NCI-H226 (cell line): ENCODE measurements around the gene TIAM2.
"Not testable (repeated sequence)": the region's sequence is repeated elsewhere in the genome, so short reads cannot be mapped to it uniquely, and the experiment has no call there.

Experiments
- DNase-seq: peaks from one replicate; pipeline ENCODE4 v3.0.0-alpha.2; 2015

Gene TIAM2

DNA sequence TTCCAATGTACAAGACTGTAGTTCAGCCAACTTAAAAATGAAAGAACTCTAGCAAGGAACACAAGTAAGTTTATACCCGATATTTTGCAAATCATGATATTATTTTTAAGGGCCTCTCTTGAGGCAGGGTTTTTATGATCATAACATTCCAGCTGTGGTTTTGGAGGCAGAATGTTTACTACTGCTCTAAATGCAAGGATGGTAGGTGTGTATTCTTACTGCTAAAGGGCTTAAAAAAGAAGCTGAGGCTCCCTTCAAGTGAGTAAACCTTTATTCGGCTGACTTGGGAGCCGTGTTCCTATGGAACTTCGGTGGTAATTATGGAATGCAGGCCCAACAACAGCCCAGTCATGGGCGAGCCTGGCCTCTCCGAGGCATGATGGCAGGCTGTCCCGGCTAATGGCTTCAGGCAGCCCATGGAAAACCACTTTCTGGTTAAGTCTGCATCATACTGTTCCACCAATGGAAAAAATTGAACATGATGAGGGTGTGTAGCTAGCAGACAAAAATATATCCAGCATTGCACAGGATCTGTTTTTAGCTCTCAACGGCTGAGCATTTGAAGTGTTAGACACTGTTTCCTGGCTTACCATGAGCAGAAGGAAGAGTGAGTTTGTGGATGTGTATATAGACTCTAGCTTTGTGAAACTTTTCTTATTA is 111.5 kb downstream of the TIAM2 start:
- DNase-seq, result no peak

- no peak for DNase-seq
Observed at GRCh38 chr6:155107432-155108069, 112.4 kb downstream of the TIAM2 start.

GRCh38 chr6:155108070-155108820 is 113.1 kb downstream of the TIAM2 start:
- DNase-seq, result no peak

- no peak for DNase-seq
Observed at GRCh38 chr6:155110721-155111120, 115.6 kb downstream of the TIAM2 start.

- DNase-seq, result no peak
Observed at GRCh38 chr6:155112757-155113156, 117.6 kb downstream of the TIAM2 start.

- no peak for DNase-seq
Observed at GRCh38 chr6:155115893-155116570, 120.9 kb downstream of the TIAM2 start.

DNA sequence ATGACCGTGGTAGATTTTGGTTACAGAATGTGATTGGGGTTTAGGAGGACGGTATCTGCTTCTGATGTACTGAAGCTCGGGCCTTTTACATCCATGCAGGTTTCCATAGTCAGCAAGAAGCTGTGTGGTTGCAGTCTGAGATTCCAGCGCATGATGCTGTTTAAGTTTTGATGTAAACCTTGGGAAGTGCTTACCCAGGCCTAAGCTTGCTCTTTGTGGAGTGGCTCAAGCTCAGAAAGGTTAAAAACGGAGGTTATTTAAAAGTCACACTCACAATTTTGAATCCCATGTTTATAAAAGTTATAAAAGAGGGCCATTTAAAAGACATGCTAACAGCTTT is 121.4 kb downstream of the TIAM2 start:
- no peak for DNase-seq

DNA sequence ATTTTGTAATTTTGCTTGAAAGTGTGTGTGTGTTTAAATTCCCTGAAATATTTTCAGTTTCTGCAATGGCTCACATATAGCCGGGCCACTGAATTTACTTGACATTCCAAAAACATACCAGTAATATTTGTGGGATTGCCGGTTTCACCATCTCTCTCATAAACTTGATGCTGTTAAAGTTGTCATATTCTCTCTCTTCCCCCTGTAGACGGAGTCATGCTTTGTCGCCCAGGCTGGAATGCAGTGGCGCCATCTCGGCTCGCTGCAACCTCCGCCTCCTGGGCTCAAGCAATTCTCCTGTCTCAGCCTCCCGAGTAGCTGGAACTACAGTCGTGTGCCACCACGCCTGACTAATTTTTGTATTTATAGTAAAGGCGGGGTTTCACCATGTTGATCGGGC is 122.1 kb downstream of the TIAM2 start:
- DNase-seq, result peak; percentile 79

DNA sequence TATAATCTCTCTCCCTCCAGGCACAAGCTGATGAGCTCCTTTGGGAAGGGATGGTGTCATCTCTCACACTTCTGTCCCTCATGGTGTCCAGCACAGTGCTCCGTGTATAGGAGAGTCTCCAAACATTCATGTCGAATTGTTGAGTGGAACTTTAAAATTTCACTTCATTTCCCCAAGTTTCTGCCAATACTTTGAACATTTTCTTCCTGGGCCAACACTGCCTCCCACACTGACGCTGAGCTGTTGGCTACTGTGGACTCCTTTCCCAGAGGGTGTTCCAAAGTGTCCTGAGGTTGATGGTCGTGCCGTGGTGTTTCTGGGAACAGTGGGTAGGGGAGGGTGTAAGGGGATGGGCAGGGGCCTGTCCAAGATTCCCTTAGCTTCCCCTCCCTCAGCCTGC is 122.7 kb downstream of the TIAM2 start:
- no peak for DNase-seq

DNA sequence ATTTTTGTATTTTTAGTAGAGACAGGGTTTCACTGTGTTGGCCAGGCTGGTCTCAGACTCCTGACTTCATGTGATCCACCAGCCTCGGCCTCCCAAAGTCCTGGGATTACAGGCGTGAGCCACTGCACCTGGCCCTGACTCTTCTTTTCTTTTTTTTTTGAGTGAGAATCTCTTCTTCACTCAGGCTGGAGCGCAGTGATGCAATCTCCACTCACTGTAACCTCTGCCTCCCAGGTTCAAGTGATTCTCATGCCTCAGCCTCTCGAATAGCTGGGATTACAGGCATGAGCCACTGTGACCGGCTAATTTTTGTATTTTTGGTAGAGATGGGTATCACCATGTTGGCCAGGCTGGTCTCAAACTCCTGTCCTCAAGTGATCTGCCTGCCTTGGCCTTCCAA is 124.1 kb downstream of the TIAM2 start:
- DNase-seq, result not testable (repeated sequence)

DNA sequence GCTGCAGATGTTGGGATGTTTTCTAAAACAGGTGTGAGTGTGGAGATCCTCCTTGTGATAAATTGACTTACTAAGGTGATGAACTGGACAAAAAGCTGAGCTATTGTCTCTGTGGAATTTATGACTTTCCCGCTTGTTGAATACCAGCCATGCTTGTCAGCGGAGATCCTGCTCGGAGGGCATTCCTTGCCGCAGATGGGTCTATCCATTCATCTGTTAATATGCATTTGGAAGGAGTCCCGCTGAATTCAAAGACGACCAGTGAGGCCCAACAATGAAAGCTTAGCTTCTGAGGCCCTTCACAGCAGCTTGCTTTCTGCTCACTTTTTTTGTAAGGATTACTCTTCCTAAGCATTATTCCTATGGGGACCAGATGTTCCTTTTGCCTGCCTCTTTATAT is 124.9 kb downstream of the TIAM2 start:
- DNase-seq, result no peak

- DNase-seq, result no peak
Observed at GRCh38 chr6:155121294-155121693, 126.2 kb downstream of the TIAM2 start.

DNA sequence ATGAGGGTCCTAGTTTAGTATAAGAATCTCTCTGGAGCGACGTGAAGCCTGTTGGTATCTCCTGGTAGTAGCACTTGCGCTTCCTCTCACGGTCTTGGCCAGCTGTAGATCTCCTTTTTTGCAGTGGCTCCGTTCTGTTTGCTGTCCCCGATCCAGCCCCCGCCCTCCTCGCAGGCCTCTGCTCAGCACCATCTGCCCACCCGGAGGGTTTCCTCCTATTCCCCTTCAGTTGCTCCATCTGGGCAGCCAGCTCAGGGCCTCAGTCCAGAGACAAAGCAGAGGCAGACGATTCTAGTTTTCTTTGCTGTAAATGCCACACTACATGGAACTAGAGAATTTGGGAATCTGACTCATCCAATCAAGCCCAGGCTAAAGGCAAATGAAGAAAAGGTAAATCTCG is 126.6 kb downstream of the TIAM2 start:
- DNase-seq, result no peak

DNA sequence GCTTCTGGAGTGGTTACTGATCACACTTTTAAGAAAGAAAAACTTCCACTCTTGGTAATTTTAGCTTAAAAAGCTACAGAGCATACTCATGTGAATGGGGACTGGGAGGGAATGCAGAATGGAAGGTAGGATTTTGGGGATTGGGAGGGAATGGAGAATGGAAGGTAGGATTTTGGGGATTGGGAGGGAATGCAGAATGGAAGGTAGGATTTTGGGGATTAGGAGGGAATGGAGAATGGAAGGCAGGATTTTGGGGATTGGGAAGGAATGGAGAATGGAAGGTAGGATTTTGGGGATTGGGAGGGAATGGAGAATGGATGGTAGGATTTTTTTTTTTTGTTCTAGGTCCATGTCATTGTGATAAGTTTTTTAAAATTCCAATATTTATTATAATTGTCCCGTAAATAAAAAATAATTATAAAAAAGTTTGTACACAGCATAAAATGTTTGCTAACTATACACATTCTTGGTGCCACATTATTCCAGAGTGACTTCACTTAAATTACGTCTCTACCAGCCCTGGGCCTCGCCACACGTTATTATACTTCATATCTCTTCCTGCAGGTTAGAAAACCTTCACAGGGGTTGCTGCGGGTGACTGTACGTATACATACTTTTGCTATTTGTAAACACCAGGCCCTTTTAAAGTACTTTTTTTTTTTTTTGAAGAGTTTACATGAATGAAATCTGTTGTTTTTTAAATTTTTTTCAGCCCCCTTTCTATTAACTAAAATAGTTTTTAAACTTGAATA is 127.3 kb downstream of the TIAM2 start:
- DNase-seq, result no peak

DNA sequence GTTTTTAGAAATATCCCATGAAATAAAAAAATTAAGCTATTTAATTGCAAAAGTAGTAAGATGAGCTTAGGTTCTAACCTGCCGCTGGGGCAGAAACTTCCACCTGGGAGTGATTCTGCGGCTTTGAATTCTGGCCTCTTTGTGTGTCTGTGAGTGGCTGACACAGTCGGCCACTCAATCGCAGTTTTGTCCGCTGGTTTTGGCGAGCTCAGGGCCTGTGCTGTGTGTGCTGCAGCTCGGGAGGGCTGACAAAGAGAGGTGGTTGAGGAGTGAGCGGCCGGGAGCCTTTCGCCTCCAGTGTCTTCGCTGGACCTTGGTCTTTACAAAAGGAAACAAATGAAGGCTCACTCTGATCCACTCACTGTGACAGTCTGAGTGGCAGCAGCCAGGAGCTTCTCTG is 128.4 kb downstream of the TIAM2 start:
- DNase-seq, result no peak

DNA sequence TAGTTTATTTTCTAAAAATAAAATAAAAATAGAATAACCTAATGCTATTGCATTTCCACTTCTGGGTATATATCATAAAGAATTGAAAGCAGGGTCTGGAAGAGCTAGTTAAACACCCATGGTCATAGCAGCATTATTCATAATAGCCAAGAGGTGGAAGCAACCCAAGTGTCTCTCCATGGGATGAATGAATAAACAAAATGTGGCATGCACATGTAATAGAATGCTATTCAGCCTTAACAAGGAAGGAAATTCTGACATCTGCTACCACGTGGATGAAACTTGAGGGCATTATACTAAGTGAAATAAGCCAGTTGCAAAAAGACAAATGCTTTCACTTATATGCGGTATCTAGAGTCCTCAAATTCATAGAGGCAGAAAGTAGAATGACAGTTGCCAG is 130.8 kb downstream of the TIAM2 start:
- no peak for DNase-seq

DNA sequence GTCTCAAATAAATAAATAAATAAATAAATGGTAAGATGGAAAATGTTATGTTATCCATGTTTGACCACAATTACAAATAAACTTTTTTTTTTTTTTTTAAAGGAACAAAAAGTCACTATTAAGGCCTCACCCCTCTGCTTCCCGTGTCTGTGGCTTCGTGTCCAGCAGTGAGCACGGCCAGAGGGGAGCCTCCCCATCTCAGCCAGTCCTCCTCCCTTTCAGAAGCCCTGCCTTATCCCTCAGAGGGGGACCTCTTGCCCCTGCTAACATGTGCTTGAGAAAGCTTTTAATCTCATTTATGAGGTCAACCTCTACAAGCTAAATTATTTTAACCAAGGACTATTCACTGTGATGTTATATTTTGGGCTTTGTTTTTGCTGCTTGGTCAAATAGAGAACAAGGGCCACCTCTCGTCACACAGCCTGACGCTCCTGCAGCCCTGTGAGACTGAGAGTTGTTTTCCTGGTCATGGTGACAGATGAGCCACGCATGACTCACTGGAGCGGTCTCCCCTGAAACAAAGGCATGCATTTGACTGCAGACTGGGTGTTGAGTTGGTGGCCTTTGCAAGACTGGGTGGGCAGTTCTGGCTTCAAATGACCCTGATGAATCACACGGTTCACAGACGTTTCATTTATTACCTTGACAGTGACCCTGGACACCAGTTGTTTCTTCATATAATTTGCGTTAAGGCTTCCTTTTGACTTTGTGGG is 131.8 kb downstream of the TIAM2 start:
- DNase-seq, result no peak

DNA sequence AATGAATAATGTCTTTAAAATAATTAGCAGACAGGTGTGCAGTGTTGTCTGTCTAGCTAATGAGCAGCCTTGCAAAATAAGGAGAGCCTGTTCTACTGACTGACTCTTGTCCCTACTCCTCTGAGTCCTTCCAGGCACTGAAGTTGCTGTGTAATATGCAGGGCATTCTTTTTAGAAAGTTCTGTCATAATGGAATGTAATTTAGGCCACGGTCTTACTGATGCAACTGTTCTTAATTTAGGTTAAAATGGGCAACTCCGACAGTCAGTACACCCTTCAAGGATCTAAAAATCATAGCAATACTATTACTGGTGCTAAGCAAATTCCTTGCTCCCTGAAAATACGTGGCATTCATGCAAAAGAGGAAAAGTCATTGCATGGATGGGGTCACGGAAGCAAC is 133.9 kb downstream of the TIAM2 start:
- no peak for DNase-seq

DNA sequence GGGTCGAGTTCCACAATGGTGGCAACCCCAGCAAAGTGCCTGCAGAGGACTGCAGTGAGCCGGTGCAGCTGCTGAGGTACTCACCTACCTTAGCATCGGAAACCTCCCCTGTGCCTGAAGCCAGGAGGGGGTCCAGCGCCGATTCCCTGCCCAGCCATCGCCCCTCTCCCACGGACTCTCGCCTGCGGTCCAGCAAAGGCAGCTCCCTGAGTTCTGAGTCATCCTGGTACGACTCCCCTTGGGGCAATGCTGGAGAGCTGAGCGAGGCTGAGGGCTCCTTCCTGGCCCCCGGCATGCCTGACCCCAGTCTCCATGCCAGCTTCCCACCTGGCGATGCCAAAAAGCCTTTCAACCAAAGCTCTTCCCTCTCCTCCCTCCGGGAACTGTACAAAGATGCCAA is 134.6 kb downstream of the TIAM2 start:
- DNase-seq, result no peak

DNA sequence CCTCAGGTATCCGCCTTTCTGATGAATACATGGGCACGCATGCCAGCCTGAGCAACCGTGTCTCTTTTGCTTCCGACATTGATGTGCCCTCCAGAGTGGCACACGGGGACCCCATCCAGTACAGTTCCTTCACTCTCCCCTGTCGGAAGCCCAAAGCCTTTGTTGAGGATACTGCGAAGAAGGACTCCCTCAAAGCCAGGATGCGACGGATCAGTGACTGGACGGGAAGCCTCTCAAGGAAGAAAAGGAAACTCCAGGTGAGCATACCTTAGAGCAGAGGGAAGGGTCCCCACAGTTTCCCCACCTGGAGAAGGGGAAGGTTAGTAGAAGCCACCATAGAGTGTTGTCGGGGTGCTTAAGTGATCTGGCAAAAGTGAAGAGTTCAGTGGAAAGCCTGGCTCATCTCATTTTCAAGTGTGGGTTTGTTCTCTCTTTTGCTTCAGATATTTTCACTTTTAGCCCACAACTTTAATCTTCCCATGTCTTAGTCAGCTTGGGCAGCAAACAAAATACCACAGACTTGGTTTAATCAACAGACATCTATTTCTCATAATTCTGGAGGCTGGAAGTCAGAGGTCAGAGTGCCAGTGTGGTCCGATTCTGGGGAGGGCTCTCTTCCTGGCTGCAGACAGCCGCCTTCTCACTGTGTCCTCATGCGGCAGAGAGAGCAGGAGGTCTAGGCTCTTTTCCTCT is 135.2 kb downstream of the TIAM2 start:
- no peak for DNase-seq

GRCh38 chr6:155132617-155133016 is 137.5 kb downstream of the TIAM2 start:
- no peak for DNase-seq

DNA sequence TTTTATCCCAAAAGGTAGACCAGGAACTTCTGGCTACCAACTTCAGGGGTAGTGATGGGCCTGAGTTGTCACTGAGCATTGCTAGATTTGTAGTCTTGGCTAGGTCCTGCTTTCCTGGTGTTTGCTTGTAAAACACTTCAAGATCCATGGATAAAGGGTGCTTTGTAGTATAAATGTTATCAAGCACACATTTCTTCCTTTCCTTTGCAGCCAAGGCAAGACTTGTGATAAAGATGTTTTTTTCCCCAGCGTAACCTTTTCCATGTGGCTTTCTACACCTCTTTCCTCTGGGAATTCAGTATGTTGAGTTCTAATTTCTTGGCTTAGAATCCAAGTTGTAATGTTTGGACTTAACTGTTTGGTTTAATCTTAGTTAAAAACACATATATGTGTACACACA is 145.9 kb downstream of the TIAM2 start:
- DNase-seq, result no peak
